Prostate gland (tissue), 2 donors: Measurements from ENCODE around the gene KSR2. TPM values are rescaled to one million over a fixed set of nuclear protein-coding genes. Genes with fewer than 3 reads are reported as not detected.

Experiments
- DNase-seq: peaks from one replicate; pipeline ENCODE4 v3.0.0-alpha.2; 2019; ENCODE audit warnings: low spot score
- H3K27ac ChIP-seq, 2 donors: fragments of 200-600 bp; sonication (generic); 2 replicates each; pipeline ENCODE4 v1.5.1; 2017 to 2019
- H3K27me3 ChIP-seq: fragments of 200-600 bp; sonication (generic); replicated peaks from 2 replicates; pipeline ENCODE4 v1.5.1; 2019; ENCODE audit not compliant: insufficient read depth
- H3K36me3 ChIP-seq, 2 donors: fragments of 200-600 bp; sonication (generic); 1 replicate in 1 of 2; 2 replicates in 1 of 2; pipeline versions ENCODE4 v1.5.1 to v1.8.1; 2017 to 2019
- H3K4me1 ChIP-seq: fragments of 200-600 bp; sonication (generic); replicated peaks from 2 replicates; pipeline ENCODE4 v1.5.1; 2019
- H3K4me3 ChIP-seq, 2 donors: fragments of 200-600 bp; sonication (generic); 2 replicates each; pipeline ENCODE4 v1.5.1; 2017 to 2019
- H3K9me3 ChIP-seq: fragments of 200-600 bp; sonication (generic); 2 replicates; pipeline ENCODE4 v1.5.1; 2017
- CTCF ChIP-seq, 4 experiments: fragments of 200-600 bp in 2 of 4; fragments of 450-650 bp in 2 of 4; sonication (generic) in 2 of 4; IDR thresholded peaks; 1 replicate in 3 of 4; 2 replicates in 1 of 4; pipeline ENCODE4 v1.5.1; 2016 to 2019; ENCODE audit warnings: antibody characterized with exemption in 4 of 4, mild to moderate bottlenecking in 2 of 4, moderate library complexity in 2 of 4
- POLR2A ChIP-seq: fragments of 450-650 bp; IDR thresholded peaks from one replicate; pipeline ENCODE4 v1.6.1; 2016; ENCODE audit warnings: antibody characterized with exemption, mild to moderate bottlenecking
- POLR2AphosphoS5 ChIP-seq: sonication (generic); formaldehyde crosslinking; IDR thresholded peaks from one replicate; pipeline ENCODE4 v1.6.1; 2017; ENCODE audit warnings: antibody characterized with exemption
- WGBS: methylation state at CpG from one replicate; pipeline ENCODE4 v1.1.5; 2018; 5-methylcytosine and 5-hydroxymethylcytosine counted together
- intact Hi-C: fragments of 100-400 bp; cut with DNase I; formaldehyde crosslinking; loops from one replicate; pipeline ENCODE4 v1.14.2; 2022
- total RNA-seq, 2 donors: library from RNA; depleted of rRNA; stranded (reverse); fragments of >200 nt; gene quantifications; one replicate each; pipeline ENCODE4 v1.1.0, GENCODE V29; 2016

KSR2 gene
- total RNA-seq, 2 donors from 2014 or later = 1.0 to 1.7 TPM

DNA sequence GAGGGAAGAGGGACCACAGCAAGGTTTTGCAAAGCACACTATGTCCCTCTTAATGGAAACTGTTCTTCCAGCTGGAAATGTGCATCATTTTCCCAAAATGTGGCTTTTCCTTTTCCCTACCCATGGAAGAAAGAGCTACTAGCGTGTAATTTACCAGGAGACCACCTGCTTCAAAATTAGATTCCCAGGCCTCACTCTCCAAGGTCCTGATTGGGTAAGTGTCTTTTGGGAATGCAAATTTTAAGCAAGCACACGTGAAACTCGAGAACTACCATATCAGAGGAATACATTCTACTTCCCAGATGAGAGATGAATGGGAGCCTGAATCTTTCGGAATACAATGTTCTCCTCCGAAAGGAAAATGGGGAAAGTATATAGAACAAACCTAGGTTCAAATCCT is 405.8 kb downstream of the KSR2 start:
- H3K4me1 ChIP-seq = no peaks in the 10 kb centered on the region
- intact Hi-C loops = no loop called here
- H3K9me3 ChIP-seq = no peaks in the 10 kb centered on the region
- WGBS = 61% methylated on average over 5 of the region's 5 CpGs
- TF ChIP-seq POLR2A = no peak
- TF ChIP-seq POLR2AphosphoS5 = no peak
- TF ChIP-seq CTCF (IDR thresholded peaks at IDR 0.05) = no peak
- DNase-seq = no peak
- no peak overlapping the region for H3K4me3 ChIP-seq
- no peaks in the 10 kb centered on the region for H3K27me3 ChIP-seq
- H3K27ac ChIP-seq = no peak overlapping the region
- no peaks in the 10 kb centered on the region for H3K36me3 ChIP-seq

- H3K4me3 ChIP-seq = no peak overlapping the region
- no peaks in the 10 kb centered on the region for H3K36me3 ChIP-seq
- no peaks in the 10 kb centered on the region for H3K4me1 ChIP-seq
- H3K27me3 ChIP-seq = no peaks in the 10 kb centered on the region
- no peaks in the 10 kb centered on the region for H3K9me3 ChIP-seq
- H3K27ac ChIP-seq = no peak overlapping the region
- WGBS = 62% methylated on average over 2 of the region's 2 CpGs
- no peak for TF ChIP-seq CTCF (IDR thresholded peaks at IDR 0.05)
- TF ChIP-seq POLR2A = no peak
- TF ChIP-seq POLR2AphosphoS5 = no peak
- DNase-seq = no peak
- intact Hi-C loops = no loop called here
These were observed 406.8 kb downstream of the KSR2 start for GRCh38 chr12:117561990-117562389.

DNA sequence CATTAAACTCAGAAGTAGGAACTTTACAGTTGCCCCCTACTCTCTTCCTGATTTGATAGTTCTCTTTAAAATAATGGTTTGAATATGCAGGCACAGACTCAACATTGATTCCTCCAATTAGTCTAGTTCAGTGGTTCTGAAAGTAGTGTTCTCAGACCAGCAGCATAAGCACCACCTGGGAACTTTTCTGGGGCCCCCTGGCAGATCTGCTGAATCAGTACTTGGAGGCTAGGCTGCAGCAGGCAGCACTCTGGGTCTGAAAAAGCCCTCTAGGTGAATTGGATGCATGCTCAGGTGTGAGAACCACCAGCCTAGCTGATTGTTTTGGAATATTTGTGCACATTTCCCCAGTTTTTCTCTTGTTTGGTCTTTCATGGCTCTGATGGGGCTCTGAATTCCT is 408.8 kb downstream of the KSR2 start:
- intact Hi-C loops = no loop called here
- no peak for DNase-seq
- no peak for TF ChIP-seq POLR2AphosphoS5
- TF ChIP-seq CTCF (IDR thresholded peaks at IDR 0.05) = no peak
- TF ChIP-seq POLR2A = no peak
- Histone ChIP-seq H3K27ac (no peak overlapping the region), H3K4me1 (no peaks in the 10 kb centered on the region), H3K4me3 (no peak overlapping the region), H3K36me3 (no peaks in the 10 kb centered on the region), H3K9me3 (no peaks in the 10 kb centered on the region), H3K27me3 (no peaks in the 10 kb centered on the region)

DNA sequence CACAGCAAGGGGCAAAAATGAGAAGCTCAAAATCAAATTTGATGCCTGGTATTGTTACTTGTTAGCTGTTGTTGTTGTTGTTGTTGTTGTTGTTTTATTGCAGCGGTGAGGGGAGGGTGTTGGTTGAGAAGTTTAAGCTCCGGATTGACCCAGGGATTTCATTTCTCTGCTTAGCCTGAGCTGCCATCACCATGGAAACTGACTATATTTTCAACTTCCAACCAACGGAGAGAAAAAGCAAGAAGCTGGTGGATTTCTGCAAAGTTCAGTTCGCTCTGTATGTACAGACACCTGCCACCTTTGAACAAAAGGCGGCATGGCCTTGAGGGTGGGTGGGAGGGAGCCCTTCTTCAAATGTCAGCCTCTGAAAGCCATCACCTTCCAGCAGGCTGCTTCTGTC is 412.9 kb downstream of the KSR2 start:
- no peak for DNase-seq
- Histone ChIP-seq H3K36me3 (no peaks in the 10 kb centered on the region), H3K4me1 (no peaks in the 10 kb centered on the region), H3K27ac (no peak overlapping the region), H3K9me3 (no peaks in the 10 kb centered on the region), H3K27me3 (no peaks in the 10 kb centered on the region), H3K4me3 (no peak overlapping the region)
- TF ChIP-seq POLR2A (no peak), POLR2AphosphoS5 (no peak), CTCF (IDR thresholded peaks at IDR 0.05) (no peak)
- WGBS = 80% methylated on average over 5 of the region's 5 CpGs
- intact Hi-C loops = no loop called here

DNA sequence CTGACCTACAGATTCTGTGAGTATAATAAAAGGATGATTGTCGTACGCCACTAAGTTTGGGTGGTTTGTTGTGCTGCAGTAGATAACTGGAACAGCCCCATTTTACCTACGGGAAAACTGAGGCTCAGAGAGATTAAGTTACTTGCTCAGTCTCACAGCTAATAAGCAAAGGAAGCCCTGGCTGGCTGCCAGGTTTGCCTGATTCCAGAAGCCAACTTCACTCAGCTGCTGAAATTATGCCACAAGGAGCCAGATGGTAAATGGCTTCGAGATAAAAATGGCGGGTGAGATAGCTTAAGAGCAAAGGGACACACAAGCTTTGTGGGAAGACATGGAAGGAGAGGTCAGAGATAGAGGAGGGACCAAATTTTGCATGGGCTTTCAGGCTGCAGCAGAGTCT is 415.8 kb downstream of the KSR2 start:
- Histone ChIP-seq H3K27ac (no peak overlapping the region), H3K9me3 (no peaks in the 10 kb centered on the region), H3K4me1 (no peaks in the 10 kb centered on the region), H3K4me3 (no peak overlapping the region), H3K36me3 (no peaks in the 10 kb centered on the region), H3K27me3 (no peaks in the 10 kb centered on the region)
- no peak for DNase-seq
- WGBS = 91% methylated on average over 5 of the region's 5 CpGs
- intact Hi-C loops = no loop called here
- TF ChIP-seq POLR2A (no peak), CTCF (IDR thresholded peaks at IDR 0.05) (no peak), POLR2AphosphoS5 (no peak)
